Activated CD8-positive, alpha-beta memory T cell treated with anti-CD3 and anti-CD28 coated beads, Interleukin-2, amount 50 U/mL, for 24 hours (primary cell): ENCODE data around the gene ZACN.
A peak's percentile ranks its signal among the peaks of the same experiment; 100 is the strongest.
"Not testable (repeated sequence)": the region's sequence is repeated elsewhere in the genome, so short reads cannot be mapped to it uniquely, and the experiment has no call there.

Experiments used
- DNase-seq: peaks from one replicate; pipeline ENCODE4 v3.0.0-alpha.2; 2020; ENCODE audit errors: extremely low read depth

Gene ZACN

DNA sequence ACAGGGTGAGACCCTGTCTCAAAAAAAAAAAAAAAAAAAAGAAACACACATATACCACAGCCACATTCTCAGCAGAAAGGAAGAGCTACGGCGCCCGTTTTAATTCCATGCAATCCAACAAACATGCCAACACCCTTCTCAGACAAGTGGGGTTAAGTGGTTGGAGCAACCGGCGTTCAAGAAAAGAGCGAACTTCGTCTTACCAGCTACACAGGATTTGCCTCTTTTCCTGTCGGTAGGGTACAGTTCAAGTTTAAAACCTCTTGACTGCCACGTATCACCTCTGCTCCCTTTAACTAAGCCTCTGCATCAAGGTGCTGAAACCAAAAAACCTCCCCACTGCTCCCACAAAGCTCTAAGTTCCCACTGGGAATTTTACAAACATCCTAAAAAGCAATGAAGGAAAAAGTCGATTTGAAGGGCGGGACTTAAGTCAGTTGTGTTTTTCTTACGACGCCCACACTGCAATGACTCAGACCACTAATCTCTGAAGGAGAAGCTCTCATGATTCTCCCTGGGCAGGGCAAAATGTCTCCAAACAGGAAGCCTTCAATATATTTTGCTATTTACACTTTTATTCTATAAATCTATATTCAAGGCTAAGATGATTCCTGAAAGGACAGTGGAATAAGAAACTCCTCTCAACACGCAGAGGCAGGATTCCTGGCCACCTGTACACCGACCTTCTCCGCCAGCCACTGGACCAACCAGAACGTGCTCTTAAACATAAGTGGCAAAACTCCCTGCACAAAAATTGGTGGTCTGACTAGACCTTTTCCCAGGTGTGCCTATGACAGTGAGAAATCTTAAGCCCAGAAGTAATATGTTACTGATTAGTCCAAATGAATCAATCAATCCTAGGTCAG is 25.5 kb upstream of the ZACN start:
- DNase-seq: no peak

DNA sequence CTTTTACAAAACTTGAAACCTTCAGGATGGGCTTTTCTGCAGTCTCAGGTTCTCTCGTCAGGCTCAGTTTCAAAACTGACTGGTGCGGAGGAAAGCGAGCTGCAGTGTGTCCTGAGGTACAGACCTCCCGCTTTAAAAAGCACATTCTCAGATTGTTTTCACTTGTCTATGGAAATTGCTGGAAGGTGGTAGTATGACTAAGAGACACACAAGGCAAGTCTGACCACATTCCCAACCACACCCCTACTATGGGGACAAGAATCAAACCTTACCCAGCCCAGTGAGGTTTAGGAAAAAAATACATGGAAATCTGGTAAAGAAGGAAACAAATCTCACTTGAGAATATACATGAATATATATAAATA is 24.9 kb upstream of the ZACN start:
- DNase-seq: no peak

DNA sequence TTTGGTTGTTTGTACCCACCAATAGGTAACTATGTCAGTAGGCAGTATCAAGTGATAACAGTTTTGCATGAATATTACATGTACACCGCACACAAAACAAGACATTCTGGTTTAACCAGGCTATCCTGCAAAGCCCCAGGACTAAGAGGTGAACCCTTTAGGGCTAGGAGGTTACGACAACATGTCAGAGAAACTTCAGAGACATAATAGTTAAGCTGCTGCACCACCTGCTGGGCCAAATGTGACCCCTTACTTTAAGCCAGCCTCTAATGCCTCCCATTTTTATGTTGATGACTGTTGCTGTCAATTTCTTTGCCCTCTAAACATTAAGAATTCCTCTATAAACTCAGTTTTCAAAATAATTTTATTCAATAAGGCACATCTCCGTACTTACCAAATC is 22.1 kb upstream of the ZACN start:
- no peak for DNase-seq

DNA sequence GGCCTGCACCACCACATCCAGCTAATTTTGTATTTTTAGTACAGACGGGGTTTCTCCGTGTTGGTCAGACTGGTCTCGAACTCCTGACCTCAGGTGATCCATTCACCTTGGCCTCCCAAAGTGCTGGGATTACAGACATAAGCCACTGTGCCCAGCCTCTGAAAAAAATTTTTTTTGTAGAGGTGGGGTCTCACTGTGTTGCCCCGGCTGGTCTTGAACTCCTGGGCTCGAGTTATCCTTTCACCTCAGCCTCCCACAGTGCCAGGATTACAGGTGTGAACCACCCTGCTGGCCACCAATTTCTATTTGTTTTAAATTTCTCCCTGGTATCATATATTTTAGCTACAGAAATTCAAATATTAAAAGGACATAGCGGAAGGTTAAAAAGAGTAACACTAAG is 20.7 kb upstream of the ZACN start:
- DNase-seq: not testable (repeated sequence)

DNA sequence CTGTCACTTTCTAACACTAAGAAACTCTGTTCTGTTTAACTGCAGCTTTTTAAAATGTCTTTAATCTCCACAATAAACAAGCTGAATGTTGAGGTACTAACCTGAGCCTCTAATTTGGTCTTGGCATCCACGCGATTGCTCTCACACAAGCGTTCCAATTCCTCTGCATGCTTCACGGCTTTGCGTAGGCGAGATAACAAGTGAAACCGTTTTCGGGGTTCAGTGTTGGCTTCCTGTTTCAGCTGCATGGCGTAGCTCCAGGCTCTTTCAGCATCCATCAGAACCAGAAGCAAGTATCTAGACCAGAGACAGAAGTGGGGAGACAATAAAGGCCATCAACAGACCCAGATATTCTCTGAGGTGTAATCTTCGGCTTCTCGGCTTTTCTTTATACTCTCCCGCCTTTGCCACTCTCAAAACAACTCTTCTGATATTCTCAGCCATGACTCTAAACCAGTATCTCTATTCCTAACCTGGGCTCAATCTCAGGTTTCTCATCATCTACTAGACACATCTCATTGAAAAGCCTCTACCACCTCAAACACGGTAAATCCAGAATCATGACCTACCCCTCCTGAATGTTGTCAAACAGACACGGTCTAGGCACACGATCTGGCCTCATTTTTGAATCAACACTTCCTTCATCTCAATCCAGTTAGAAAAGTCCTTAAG is 15.0 kb upstream of the ZACN start:
- DNase-seq: no peak

DNA sequence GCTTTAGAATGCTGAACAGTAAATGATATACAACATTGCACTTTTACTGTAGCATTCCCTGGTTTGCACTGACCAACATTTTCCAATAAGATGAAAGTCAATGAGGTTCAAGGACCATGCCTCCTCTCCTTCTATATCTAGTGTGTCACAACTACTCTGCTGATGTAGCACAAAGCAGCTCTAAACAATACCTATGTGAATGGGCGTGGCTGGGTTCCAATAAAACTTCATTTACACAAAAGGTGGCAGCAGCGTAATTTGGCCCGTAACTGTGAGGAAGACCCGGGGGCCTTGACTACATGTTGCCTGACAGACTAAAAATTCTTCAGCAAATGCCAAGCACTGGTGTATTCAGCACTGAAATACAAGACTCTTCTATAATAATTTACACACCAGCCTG is 13.2 kb upstream of the ZACN start:
- DNase-seq: no peak

DNA sequence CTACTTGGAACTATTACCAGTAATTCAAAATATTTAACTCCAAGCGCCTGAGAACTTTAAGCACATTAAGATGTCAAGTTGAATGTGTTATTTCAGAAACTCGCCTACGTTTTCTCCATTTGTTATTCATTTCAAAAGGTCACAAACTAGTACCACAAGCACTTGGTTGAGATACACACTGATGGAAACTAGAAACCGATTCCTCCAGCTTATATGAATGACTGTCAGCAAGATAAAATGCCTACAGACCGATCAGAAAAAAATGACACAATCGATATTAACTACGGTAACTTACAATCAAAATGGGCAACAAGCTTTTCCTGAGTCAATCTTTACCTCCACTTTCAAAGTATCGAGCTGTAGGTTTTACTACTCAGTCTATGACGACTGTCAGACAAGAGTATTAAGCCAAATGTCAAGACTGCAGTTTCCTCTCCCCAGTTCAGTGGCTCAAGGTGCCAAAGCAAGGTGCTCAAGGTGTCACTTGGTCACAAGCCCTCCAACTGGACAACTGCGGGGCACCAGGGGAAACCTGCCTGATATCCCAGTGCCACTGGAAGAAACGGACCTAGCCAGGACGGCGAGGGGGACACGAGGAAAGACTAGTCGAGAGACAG is 7.3 kb upstream of the ZACN start:
- DNase-seq: no peak

DNA sequence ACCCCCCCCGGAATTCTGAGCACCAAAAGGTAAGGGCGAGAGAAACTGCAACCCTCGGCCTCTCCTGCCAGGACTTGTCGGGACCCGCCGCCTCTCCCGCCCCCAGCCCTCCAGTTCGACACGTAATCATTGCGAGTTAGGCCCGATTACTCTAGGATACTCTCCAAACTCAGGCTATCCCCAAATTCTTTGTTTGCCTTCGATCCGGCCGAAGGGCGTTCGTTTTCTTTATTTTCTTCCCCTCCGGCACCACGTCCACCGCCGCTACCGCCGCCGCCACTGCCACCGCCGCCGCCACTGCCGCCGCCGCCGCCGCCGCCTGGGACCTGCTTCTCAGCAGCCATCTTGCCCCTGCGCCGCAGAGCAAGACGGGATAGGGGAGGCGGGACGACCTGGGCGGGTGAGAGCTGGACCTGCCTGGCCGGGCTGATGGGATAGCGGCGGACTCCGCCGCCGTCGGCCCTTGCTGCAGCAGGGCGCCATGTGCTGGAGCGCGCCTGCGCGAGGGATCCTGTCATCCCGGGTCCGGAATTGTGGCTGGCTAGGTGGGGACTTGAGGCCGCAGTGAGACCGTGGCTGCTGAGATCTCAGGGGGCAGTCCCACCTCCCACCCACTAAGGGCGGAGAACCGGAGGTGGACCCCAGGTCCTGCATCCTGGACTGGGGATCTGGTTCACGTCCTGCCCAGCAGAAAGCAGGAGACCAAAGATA is 6.7 kb upstream of the ZACN start, which contains the start of gene SRP68:
Gene SRP68 (minus strand): TSS at position 370 of the 711 bp plus-strand sequence. CDS start 26 bp downstream, at position 344.
- DNase-seq: peak; percentile 65

DNA sequence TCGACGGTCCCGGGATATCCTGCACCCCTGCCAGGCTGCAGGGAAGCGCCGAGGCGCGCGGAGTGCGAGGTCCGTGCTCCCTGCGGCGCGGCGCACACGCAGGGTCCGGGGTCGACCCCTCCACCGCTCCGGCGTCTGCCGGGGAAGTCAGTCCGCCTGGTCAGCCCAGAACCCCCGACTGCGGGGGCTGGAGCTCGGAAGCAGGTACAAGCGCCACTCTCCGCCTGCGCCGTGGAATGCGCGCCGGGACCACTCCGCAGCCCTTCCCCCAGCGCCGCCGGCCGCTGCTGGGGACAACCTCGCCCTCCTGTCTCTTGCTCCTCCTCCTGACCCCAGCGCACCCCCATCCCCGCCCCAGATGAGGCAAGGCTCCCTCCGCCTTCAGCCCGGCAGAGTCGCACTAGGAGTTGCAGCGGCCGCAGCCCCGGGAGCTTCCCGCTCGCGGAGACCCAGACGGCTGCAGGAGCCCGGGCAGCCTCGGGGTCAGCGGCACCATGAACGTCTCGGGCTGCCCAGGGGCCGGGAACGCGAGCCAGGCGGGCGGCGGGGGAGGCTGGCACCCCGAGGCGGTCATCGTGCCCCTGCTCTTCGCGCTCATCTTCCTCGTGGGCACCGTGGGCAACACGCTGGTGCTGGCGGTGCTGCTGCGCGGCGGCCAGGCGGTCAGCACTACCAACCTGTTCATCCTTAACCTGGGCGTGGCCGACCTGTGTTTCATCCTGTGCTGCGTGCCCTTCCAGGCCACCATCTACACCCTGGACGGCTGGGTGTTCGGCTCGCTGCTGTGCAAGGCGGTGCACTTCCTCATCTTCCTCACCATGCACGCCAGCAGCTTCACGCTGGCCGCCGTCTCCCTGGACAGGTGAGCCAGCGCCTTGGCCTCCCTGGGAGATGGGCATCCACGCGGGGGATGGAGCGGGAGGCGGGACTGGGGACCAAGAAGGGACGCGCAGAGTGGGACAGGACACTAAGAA is 4.3 kb upstream of the ZACN start, which contains the start of gene GALR2:
Gene GALR2 (plus strand): TSS at position 392 of the 974 bp plus-strand sequence. CDS start 103 bp downstream, at position 495.
- DNase-seq: no peak

DNA sequence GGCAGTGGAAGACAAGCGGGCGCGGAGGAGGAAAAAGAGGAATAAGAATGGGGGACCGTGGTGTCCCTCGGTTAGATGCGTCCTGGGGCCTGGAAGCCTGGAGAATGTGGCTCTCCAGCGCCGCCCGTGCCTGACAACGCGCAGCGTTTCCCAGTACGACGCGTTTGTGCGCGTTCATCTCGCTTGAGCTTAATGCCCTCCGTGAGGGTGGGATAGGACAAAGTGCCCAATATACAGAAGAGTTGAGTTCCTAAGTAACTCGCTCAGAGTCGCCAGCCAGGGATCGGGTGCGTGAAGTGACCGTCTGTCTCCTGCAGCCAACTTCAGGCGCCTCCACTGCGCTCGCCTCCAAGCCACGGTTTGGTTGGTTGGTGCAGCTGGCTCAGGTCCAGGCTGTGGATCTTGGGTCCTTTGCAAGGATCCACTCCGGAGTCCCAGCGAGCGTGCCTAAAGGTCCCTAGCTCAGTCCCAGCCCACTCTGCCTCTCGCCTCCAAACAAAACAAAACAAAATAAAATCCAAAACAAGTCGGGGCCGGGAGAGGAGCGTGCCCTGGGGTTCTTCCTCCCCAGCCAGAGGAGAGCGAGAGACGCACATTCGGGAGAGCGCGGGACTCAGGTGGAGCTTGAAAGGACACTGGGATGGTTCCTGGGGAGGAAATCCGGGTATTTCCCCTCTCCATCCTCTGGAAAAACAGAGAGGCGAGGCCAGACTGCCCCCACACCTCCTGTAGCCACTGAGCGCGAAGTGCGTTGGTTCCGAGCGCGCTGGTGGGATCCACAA is 3.4 kb upstream of the ZACN start:
- no peak for DNase-seq

DNA sequence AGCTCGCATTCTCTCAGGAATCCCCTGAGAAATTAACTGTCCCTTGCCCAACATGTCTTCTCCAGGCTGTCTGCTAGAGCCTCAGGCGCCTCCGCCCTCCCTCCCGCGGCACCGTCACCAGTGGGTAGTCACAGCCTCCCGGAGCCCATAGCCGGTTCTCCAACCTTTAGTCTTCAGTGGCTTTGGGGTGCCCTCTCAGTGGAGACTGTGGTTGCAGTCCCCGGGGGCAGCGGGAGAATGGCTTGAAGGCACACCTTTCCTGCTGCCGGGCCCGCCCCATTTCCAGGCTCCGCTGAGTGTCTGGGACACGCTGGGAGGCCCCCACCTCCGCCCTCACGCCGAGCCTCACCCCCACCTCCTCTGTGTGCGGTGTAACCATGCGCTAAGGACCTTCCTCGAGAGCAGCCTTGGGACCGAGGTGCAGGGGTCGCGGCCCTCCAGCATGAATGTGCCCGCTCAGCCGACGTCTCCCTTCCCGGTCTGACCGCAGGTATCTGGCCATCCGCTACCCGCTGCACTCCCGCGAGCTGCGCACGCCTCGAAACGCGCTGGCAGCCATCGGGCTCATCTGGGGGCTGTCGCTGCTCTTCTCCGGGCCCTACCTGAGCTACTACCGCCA is 2.7 kb upstream of the ZACN start:
- no peak for DNase-seq

DNA sequence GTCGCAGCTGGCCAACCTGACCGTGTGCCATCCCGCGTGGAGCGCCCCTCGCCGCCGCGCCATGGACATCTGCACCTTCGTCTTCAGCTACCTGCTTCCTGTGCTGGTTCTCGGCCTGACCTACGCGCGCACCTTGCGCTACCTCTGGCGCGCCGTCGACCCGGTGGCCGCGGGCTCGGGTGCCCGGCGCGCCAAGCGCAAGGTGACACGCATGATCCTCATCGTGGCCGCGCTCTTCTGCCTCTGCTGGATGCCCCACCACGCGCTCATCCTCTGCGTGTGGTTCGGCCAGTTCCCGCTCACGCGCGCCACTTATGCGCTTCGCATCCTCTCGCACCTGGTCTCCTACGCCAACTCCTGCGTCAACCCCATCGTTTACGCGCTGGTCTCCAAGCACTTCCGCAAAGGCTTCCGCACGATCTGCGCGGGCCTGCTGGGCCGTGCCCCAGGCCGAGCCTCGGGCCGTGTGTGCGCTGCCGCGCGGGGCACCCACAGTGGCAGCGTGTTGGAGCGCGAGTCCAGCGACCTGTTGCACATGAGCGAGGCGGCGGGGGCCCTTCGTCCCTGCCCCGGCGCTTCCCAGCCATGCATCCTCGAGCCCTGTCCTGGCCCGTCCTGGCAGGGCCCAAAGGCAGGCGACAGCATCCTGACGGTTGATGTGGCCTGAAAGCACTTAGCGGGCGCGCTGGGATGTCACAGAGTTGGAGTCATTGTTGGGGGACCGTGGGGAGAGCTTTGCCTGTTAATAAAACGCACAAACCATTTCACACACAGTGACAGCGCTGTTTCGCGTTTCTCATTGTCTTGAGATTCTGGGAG is 2.0 kb upstream of the ZACN start:
- no peak for DNase-seq

DNA sequence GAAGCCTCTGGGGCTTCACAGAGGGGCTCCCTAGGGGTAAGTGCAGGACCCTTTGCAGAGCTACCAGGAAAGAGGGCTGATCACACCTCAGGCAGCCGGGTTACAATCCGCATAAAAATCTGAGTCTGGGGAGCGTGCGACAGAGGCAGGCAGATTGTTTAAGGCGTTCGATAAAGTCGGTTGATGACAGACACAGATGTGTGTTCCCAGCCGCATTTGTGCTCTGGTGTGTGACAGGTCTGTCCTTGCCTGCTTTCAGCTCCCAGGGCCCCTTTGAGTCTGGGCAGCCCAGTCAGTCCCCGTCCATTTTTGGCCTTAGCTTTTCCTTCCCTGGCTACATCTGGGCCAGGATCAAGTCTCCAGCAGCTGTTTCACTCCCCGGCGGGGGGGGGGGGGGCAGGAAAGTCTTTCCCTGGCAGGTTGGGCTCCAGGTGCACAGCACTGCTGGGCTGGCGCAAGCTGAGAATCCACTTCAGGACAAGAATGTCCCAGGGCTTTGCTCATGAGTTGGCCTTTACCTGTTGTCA is 1.3 kb upstream of the ZACN start:
- DNase-seq: no peak

DNA sequence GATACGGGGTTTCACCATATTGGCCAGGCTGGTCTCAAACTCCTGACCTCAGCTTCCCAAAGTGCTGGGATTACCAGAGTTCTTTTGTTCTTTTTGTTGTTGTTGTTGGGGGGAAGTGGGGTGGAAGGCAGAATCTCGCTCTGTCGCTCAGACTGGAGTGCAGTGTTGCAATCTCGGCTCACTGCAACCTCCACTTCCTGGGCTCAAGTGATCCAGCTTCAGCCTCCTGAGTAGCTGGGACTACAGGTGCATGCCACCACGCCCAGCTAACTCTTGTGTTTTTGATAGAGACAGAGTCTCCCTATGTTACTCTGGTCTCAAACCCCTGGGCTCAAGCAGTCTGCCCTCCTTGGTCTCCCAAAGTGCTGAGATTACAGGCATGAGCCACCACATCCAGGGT is 612 bp upstream of the ZACN start:
- DNase-seq: not testable (repeated sequence)

DNA sequence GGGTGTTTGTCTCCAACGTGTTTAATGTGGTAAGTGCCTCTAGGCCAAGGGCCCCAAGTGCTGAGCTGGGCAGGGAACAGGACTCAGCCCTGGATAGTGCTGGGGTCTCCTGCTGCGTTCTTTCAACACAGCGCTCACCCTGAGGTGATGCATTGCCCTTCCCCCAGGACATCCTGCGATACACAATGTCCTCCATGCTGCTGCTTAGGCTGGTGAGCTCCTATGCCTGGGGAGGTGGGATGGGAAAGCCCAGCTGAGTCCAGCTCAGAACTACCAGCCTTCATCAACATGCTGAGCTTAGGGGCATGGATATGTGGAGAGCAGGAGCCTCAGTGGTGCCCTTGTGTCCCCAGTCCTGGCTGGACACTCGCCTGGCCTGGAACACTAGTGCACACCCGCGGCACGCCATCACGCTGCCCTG is 563 bp downstream of the ZACN start:
- DNase-seq: no peak

DNA sequence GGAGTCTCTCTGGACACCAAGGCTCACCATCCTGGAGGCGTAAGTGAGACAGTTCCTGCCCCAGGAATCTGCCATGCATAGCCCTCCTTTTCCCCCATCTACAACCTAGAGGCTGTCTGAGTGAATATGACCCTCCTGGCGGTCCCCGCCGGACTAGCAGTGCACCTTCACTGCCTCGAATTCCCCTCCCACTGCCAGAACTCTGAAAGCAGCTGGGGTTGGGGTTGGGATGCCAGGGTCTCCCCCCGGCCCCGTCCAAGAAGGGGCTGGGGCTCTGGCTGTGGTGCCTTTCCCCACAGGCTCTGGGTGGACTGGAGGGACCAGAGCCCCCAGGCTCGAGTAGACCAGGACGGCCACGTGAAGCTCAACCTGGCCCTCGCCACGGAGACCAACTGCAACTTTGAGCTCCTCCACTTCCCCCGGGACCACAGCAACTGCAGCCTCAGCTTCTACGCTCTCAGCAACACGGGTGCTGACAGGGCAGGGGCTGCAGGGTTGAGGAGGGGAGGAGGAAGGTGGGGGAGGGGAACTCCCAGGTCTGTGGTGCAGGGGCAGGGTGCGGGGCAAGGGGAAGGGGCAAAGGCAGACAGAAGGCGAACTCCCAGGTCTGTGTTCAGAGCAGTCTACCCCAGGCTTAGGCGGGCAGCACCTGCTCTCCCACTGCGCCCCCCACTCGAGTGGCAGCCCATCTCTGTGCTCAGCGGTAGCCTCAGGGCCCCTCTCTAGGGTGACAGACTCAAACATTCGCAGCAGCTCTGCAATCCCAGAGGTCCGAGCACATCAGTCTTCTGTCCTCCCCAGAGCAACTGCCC is 1.2 kb downstream of the ZACN start:
- no peak for DNase-seq

DNA sequence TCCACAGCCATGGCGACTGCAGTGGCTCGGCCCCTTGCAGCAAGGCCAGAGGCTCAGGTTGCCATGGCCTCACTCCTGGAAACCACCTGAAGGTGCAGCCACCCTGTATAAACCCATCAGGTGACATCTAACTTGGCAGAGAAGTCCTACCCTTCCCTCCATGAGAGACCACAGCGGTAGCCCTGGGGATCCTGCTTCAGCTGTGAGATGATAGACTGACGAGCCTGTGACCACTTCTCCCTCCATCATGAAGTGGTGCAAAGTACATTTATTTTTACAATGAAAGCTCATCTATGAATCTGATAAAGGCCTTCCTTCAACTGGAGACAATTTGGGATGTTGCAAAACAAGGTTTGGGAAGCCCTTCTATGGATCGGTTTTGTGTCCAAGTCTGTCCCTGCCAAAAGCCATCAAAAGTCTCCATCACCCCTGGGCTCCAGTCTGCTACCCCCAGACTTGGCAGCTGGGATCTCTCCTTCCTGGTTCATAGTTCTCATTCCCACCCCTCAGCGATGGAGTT is 1.8 kb downstream of the ZACN start:
- no peak for DNase-seq
